Smooth muscle cell (in vitro differentiated cells): Measurements from ENCODE around the gene SHROOM2. TPM values are rescaled to one million over a fixed set of nuclear protein-coding genes. Genes with fewer than 3 reads are reported as not detected.

ENCODE experiments used
- DNase-seq: peaks from one replicate; lab custom pipeline; 2025; ENCODE audit not compliant: unreplicated experiment; lab: John Stamatoyannopoulos, UW
- H2AFZ ChIP-seq: fragments of 200-600 bp; sonication (generic); 2 replicates; pipeline ENCODE4 v1.6.0; 2016; ENCODE audit warnings: antibody characterized with exemption, low read depth, mild to moderate bottlenecking
- H3F3A ChIP-seq: fragments of 200-600 bp; sonication (generic); 2 replicates; pipeline ENCODE4 v1.6.0; 2017; ENCODE audit warnings: antibody characterized with exemption, low read depth
- H3K27ac ChIP-seq: fragments of 200-600 bp; sonication (generic); 2 replicates; pipeline ENCODE4 v1.5.1; 2016; ENCODE audit warnings: low read depth, mild to moderate bottlenecking
- H3K27me3 ChIP-seq: fragments of 200-600 bp; sonication (generic); 2 replicates; pipeline ENCODE4 v1.6.1; 2016; ENCODE audit warnings: low read depth, mild to moderate bottlenecking
- H3K36me3 ChIP-seq: fragments of 200-600 bp; sonication (generic); 2 replicates; pipeline ENCODE4 v1.5.1; 2016; ENCODE audit warnings: low read depth
- H3K4me1 ChIP-seq: fragments of 200-600 bp; sonication (generic); 2 replicates; pipeline ENCODE4 v1.5.1; 2016; ENCODE audit warnings: low read depth
- H3K4me2 ChIP-seq: fragments of 200-600 bp; sonication (generic); 2 replicates; pipeline ENCODE4 v1.6.0; 2016; ENCODE audit warnings: mild to moderate bottlenecking
- H3K4me3 ChIP-seq: fragments of 200-600 bp; sonication (generic); 2 replicates; pipeline ENCODE4 v1.5.1; 2016; ENCODE audit warnings: mild to moderate bottlenecking
- H3K79me2 ChIP-seq: fragments of 200-600 bp; sonication (generic); 2 replicates; pipeline ENCODE4 v1.6.0; 2016; ENCODE audit warnings: low read depth, mild to moderate bottlenecking
- H3K9ac ChIP-seq: fragments of 200-600 bp; sonication (generic); 2 replicates; pipeline ENCODE4 v1.6.0; 2016; ENCODE audit warnings: low read depth
- H3K9me3 ChIP-seq: fragments of 200-600 bp; sonication (generic); replicated peaks from 2 replicates; pipeline ENCODE4 v1.5.1; 2016; ENCODE audit warnings: low read depth
- H4K20me1 ChIP-seq: fragments of 200-600 bp; sonication (generic); 2 replicates; pipeline ENCODE4 v1.6.0; 2016; ENCODE audit warnings: low read depth
- CTCF ChIP-seq: fragments of 200-600 bp; sonication (generic); IDR thresholded peaks from 2 replicates; pipeline ENCODE4 v1.5.1; 2017; ENCODE audit warnings: borderline replicate concordance, mild to moderate bottlenecking, antibody characterized with exemption; ENCODE audit not compliant: insufficient read depth, poor library complexity, severe bottlenecking
- WGBS: methylation state at CpG from one replicate; pipeline ENCODE4 v1.1.7; 2016; ENCODE audit warnings: low lambda C conversion rate; 5-methylcytosine and 5-hydroxymethylcytosine counted together
- polyA plus RNA-seq: library from polyadenylated mRNA; unstranded; fragments of >200 nt; fragmentation: Nextera tagmentation; extraction: Ambion mirVana; gene quantifications from 2 replicates; pipeline ENCODE4 v1.2.1, GENCODE V29; 2016
- total RNA-seq: library from RNA; depleted of rRNA; stranded (reverse); fragments of >200 nt; gene quantifications from 2 replicates; pipeline ENCODE4 v1.2.3, GENCODE V29; 2014

SHROOM2 gene, protein sequence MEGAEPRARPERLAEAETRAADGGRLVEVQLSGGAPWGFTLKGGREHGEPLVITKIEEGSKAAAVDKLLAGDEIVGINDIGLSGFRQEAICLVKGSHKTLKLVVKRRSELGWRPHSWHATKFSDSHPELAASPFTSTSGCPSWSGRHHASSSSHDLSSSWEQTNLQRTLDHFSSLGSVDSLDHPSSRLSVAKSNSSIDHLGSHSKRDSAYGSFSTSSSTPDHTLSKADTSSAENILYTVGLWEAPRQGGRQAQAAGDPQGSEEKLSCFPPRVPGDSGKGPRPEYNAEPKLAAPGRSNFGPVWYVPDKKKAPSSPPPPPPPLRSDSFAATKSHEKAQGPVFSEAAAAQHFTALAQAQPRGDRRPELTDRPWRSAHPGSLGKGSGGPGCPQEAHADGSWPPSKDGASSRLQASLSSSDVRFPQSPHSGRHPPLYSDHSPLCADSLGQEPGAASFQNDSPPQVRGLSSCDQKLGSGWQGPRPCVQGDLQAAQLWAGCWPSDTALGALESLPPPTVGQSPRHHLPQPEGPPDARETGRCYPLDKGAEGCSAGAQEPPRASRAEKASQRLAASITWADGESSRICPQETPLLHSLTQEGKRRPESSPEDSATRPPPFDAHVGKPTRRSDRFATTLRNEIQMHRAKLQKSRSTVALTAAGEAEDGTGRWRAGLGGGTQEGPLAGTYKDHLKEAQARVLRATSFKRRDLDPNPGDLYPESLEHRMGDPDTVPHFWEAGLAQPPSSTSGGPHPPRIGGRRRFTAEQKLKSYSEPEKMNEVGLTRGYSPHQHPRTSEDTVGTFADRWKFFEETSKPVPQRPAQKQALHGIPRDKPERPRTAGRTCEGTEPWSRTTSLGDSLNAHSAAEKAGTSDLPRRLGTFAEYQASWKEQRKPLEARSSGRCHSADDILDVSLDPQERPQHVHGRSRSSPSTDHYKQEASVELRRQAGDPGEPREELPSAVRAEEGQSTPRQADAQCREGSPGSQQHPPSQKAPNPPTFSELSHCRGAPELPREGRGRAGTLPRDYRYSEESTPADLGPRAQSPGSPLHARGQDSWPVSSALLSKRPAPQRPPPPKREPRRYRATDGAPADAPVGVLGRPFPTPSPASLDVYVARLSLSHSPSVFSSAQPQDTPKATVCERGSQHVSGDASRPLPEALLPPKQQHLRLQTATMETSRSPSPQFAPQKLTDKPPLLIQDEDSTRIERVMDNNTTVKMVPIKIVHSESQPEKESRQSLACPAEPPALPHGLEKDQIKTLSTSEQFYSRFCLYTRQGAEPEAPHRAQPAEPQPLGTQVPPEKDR (N-terminal part only)
- total RNA-seq (6.7 and 8.9 TPM in 2 replicates), polyA plus RNA-seq (4.4 and 5.5 TPM in 2 replicates)

- no peaks in the 10 kb centered on the region for H3K36me3 ChIP-seq
- no peak for TF ChIP-seq CTCF
- no peak within 1 kb of the TSS for H3K27ac ChIP-seq
- 56% methylated on average over 52 of the region's 132 CpGs for WGBS
- no peak for DNase-seq
- no peak within 1 kb of the TSS for H3K9ac ChIP-seq
- no peaks in the 10 kb centered on the region for H3K9me3 ChIP-seq
- no peak within 1 kb of the TSS for H2AFZ ChIP-seq
- H3K4me2 ChIP-seq, result peak within 1 kb of the TSS; percentile 93
- H3K27me3 ChIP-seq, result no peaks in the 10 kb centered on the region
- H3K79me2 ChIP-seq, result no peaks in the 10 kb centered on the region
- no peaks in the 10 kb centered on the region for H3F3A ChIP-seq
- H3K4me1 ChIP-seq, result peaks cover 14% of the 10 kb centered on the region
- no peaks in the 10 kb centered on the region for H4K20me1 ChIP-seq
- H3K4me3 ChIP-seq, result peak within 1 kb of the TSS; percentile 59
Observed at GRCh38 chrX:9785944-9786797, at the start of gene SHROOM2. Gene SHROOM2, plus strand, starts transcription at chrX:9786429. Its CDS starts 117 bp downstream, at chrX:9786546.

DNA sequence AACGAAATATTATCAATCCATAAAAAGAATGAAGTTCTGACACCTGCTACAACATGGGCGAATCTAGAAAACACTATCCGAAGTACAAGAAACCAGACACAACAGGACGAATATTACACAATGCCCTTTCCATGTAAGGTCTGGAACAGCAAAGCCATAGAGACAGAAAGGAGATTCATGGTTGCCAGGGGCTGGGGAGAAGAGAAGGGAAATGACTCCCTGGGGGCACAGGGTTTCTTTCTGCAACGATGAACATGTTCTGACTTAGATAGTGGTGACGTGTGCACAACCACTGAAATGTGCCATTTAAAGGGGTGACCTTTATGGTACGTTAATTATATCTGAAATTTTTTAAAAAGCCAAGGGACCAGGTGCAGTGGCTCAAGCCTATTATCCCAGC lies 48.9 kb upstream of the SHROOM2 start:
- H3K36me3 ChIP-seq, result no peaks in the 10 kb centered on the region
- TF ChIP-seq CTCF, result no peak
- no peak overlapping the region for H3K27ac ChIP-seq
- DNase-seq, result no peak
- no peak overlapping the region for H2AFZ ChIP-seq
- no peaks in the 10 kb centered on the region for H3K4me1 ChIP-seq
- no peaks in the 10 kb centered on the region for H3F3A ChIP-seq
- H3K9ac ChIP-seq, result no peak overlapping the region
- H3K27me3 ChIP-seq, result no peaks in the 10 kb centered on the region
- WGBS, result 69% methylated on average over 7 of the region's 7 CpGs
- H3K4me2 ChIP-seq, result no peak overlapping the region
- no peak overlapping the region for H3K4me3 ChIP-seq
- no peaks in the 10 kb centered on the region for H4K20me1 ChIP-seq
- no peaks in the 10 kb centered on the region for H3K79me2 ChIP-seq
- H3K9me3 ChIP-seq, result no peaks in the 10 kb centered on the region

- no peaks in the 10 kb centered on the region for H3K79me2 ChIP-seq
- H3K9ac ChIP-seq, result no peak overlapping the region
- no peaks in the 10 kb centered on the region for H3K4me1 ChIP-seq
- H3K4me2 ChIP-seq, result no peak overlapping the region
- no peak for DNase-seq
- H3K36me3 ChIP-seq, result no peaks in the 10 kb centered on the region
- H3F3A ChIP-seq, result no peaks in the 10 kb centered on the region
- H2AFZ ChIP-seq, result no peak overlapping the region
- WGBS, result 38% methylated on average over 3 of the region's 3 CpGs
- H3K27ac ChIP-seq, result no peak overlapping the region
- no peaks in the 10 kb centered on the region for H3K27me3 ChIP-seq
- H3K9me3 ChIP-seq, result no peaks in the 10 kb centered on the region
- no peaks in the 10 kb centered on the region for H4K20me1 ChIP-seq
- no peak overlapping the region for H3K4me3 ChIP-seq
- TF ChIP-seq CTCF, result no peak
Observed at GRCh38 chrX:9738151-9738550, 48.1 kb upstream of the SHROOM2 start.
